ENCODE results near the gene PDGFD.

Gene PDGFD

DNA sequence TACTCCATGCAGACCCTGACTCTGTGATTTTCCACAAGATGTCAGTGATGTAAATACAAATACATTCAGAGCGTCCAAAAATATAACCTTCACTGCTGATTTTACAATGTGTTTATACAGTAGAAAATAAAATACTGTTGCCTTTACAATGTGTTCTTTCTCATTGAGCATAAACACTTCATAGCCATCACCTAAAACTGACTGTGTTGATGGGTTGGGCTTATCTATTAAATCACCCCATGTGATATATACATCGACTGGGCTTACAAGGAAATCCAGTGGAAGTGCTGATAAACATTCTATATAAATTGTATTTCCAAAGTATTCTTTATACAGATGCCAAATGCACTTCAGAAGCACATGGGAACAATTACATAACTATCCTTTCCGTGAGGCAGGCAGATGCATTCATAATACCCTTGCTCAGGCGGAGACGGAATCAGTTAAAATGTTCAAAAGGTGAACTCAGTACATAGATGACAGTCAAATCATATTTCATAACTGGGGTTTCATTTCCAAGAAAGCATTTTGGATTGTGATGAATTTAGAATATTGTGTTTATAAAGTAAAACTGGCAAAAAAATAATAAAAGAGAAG, 99.8 kb downstream of the PDGFD start:
- no peak for TF ChIP-seq CTCF (conservative IDR thresholded peaks at IDR 0.05; ENCODE audit: low read depth, low read length)
- H3K79me2 ChIP-seq (ENCODE audit: insufficient read depth, low read depth) = no peaks in the 10 kb centered on the region
- no peak overlapping the region for H2AFZ ChIP-seq (ENCODE audit: low read depth)
- no peaks in the 10 kb centered on the region for H3K4me1 ChIP-seq (ENCODE audit: low read depth, poor library complexity, severe bottlenecking)
- H3K4me2 ChIP-seq = no peak overlapping the region
- no peak overlapping the region for H3K27ac ChIP-seq
- H3K36me3 ChIP-seq (ENCODE audit: insufficient read depth) = no peaks in the 10 kb centered on the region
- H4K20me1 ChIP-seq (ENCODE audit: insufficient read depth) = no peaks in the 10 kb centered on the region
- no peak overlapping the region for H3K9ac ChIP-seq
- no peak overlapping the region for H3K4me3 ChIP-seq (IDR thresholded peaks at IDR 0.05; ENCODE audit: insufficient read depth, low read depth, low read length)
- H3K27me3 ChIP-seq (ENCODE audit: insufficient read depth, low read depth) = no peaks in the 10 kb centered on the region

- Histone ChIP-seq H4K20me1 (ENCODE audit: insufficient read depth) (no peaks in the 10 kb centered on the region), H3K4me1 (ENCODE audit: low read depth, poor library complexity, severe bottlenecking) (no peaks in the 10 kb centered on the region), H3K36me3 (ENCODE audit: insufficient read depth) (no peaks in the 10 kb centered on the region), H3K27me3 (ENCODE audit: insufficient read depth, low read depth) (no peaks in the 10 kb centered on the region), H3K9ac (no peak overlapping the region), H3K4me2 (no peak overlapping the region), H2AFZ (ENCODE audit: low read depth) (no peak overlapping the region), H3K27ac (no peak overlapping the region), H3K4me3 (IDR thresholded peaks at IDR 0.05; ENCODE audit: insufficient read depth, low read depth, low read length) (no peak overlapping the region), H3K79me2 (ENCODE audit: insufficient read depth, low read depth) (no peaks in the 10 kb centered on the region)
- TF ChIP-seq CTCF (conservative IDR thresholded peaks at IDR 0.05; ENCODE audit: low read depth, low read length) = no peak
These were observed 102.0 kb downstream of the PDGFD start for GRCh38 chr11:104061853-104062521.

- H3K4me2 ChIP-seq = no peak overlapping the region
- H3K4me1 ChIP-seq (ENCODE audit: low read depth, poor library complexity, severe bottlenecking) = no peaks in the 10 kb centered on the region
- no peaks in the 10 kb centered on the region for H3K36me3 ChIP-seq (ENCODE audit: insufficient read depth)
- no peaks in the 10 kb centered on the region for H3K27me3 ChIP-seq (ENCODE audit: insufficient read depth, low read depth)
- H3K27ac ChIP-seq = no peak overlapping the region
- H3K9ac ChIP-seq = no peak overlapping the region
- H4K20me1 ChIP-seq (ENCODE audit: insufficient read depth) = no peaks in the 10 kb centered on the region
- no peak overlapping the region for H3K4me3 ChIP-seq (IDR thresholded peaks at IDR 0.05; ENCODE audit: insufficient read depth, low read depth, low read length)
- no peaks in the 10 kb centered on the region for H3K79me2 ChIP-seq (ENCODE audit: insufficient read depth, low read depth)
- H2AFZ ChIP-seq (ENCODE audit: low read depth) = no peak overlapping the region
- TF ChIP-seq CTCF (conservative IDR thresholded peaks at IDR 0.05; ENCODE audit: low read depth, low read length) = no peak
These were observed 103.1 kb downstream of the PDGFD start for GRCh38 chr11:104060820-104061219.

DNA sequence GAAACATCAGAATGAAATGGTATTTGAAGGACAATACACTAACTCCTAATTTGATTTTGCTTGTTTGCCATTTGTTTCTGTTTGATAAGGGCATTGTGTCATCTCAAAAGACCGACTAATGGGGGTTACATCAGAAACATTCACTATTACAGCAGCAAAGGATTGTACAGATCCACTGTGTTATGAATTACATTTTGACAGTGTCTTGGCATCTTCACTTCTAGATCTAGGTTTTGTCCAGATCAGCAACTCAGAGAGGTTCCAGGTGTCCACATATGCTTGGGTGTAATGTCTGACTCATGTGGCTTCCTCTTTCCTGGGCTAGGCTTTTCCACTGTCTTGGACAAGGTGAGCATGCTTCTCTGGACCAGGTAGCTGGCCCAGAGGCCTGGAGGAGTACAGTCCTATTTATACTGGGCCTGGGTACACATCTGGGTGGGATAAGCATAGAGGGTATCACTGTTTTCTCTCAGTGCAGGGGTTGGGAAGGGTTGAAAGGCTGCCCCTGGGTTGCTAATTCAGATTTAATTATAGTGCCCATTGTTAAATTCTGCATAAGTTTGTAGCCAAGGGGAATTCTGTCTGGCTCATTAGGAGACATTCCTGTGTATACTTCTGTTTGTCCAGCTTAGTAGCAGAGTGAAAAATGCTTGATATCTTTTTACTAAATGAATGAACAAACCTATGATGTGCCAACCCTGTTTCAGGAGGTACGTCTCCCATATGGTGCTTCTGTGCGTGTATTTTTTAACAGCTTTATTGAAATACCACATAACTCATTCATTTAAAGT, 103.7 kb downstream of the PDGFD start:
- H3K4me1 ChIP-seq (ENCODE audit: low read depth, poor library complexity, severe bottlenecking) = no peaks in the 10 kb centered on the region
- H3K79me2 ChIP-seq (ENCODE audit: insufficient read depth, low read depth) = no peaks in the 10 kb centered on the region
- H3K27ac ChIP-seq = no peak overlapping the region
- no peak overlapping the region for H2AFZ ChIP-seq (ENCODE audit: low read depth)
- no peaks in the 10 kb centered on the region for H4K20me1 ChIP-seq (ENCODE audit: insufficient read depth)
- H3K4me3 ChIP-seq (IDR thresholded peaks at IDR 0.05; ENCODE audit: insufficient read depth, low read depth, low read length) = no peak overlapping the region
- no peak overlapping the region for H3K4me2 ChIP-seq
- no peak overlapping the region for H3K9ac ChIP-seq
- no peak for TF ChIP-seq CTCF (conservative IDR thresholded peaks at IDR 0.05; ENCODE audit: low read depth, low read length)
- no peaks in the 10 kb centered on the region for H3K36me3 ChIP-seq (ENCODE audit: insufficient read depth)
- H3K27me3 ChIP-seq (ENCODE audit: insufficient read depth, low read depth) = no peaks in the 10 kb centered on the region
